HG02884 (cell line): ENCODE results near the gene PLCB4.

Experiments
- ATAC-seq: cut with Tn5 transposase; IDR thresholded peaks from one replicate; pipeline ENCODE4 v1.9.1; 2021; ENCODE audit warnings: mild to moderate bottlenecking, moderate library complexity; ENCODE audit not compliant: unreplicated experiment

Gene PLCB4

DNA sequence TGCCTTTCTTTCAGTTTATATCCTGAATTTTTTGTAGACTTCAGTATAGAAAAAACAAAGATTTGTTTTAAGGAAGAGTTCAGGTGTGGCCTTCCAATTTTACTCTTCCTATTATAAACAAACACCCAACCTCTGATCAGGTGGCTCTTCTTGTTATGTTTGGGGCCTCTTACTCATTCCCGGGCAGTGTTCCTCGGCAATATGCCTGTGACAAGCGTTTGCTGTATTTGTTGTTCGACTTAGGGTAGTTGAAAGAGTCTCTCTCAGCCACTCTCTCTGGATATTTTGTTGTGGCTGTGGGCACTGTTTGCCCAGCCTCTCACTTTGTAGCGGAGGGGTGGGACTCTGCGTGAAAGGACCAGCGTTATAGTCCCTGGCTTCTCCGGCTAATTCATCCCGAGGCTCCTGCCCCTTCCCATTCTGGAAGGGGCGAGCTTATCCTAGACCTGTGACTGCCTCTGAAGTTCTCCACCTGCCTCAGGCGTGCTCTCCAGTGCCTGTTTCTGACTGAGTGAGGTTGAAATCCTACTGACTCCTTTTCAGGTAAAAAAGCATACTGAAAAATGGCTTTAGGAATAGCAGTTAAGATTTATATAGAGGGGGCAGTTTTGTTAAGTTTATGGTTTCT is 97.4 kb downstream of the PLCB4 start:
- no peak for ATAC-seq

DNA sequence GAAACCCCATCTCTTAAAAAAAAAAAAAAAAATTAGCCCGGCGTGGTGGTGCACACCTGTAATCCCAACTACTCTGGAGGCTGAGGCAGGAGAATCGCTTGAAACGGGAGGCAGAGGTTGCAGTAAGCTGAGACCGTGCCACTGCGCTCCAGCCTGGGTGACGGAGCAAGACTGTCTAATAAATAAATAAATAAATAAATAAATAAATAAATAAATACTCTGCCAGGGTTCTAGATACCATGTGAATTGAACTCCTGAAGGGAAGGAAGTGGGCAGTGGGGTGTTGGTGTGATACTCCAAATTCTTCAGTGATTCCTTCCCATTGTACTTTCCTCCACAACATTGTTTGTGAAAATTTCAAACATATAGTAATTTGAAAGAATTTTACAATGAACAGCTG is 100.5 kb downstream of the PLCB4 start:
- ATAC-seq, result no peak

- no peak for ATAC-seq
Measured at GRCh38 chr20:9172851-9173250, 104.0 kb downstream of the PLCB4 start.

DNA sequence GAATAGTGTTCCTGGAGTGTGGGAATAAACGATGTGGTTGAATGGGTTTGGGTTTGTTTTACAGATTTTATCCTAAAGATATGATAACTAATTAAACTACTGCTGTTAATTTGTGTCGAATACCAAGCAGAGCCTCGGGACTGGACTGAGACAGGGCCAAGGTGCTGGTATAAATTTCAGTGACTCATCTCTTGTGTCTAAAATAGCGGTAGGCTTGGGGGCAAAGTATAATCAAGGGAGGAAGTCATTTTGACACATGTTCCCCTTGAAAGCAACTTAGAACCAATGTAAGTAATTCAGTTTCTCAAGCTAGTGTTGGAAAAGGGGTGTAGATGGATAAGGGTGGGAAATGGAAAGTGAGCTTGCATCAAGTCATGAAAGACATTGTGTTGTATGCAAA is 108.4 kb downstream of the PLCB4 start:
- no peak for ATAC-seq

- no peak for ATAC-seq
Measured at GRCh38 chr20:9179193-9179802, 110.4 kb downstream of the PLCB4 start.

DNA sequence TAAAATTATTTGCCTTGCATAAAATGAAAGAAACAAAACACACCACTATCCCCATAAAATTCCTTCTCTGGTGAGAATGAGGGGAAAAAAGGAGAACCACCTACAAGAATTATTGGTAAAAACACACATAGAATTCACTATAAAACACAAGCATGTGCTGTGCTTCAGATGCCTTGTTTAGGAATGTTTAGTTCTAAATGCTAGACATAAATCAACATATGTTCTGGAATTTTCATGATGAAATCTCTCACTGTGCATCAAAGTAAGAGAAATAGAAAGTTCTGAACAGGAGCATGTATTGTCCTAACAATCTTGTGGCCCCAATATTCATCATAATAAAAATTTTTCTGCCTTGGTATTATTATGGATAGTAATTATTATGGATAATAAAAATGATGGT is 111.0 kb downstream of the PLCB4 start:
- no peak for ATAC-seq

DNA sequence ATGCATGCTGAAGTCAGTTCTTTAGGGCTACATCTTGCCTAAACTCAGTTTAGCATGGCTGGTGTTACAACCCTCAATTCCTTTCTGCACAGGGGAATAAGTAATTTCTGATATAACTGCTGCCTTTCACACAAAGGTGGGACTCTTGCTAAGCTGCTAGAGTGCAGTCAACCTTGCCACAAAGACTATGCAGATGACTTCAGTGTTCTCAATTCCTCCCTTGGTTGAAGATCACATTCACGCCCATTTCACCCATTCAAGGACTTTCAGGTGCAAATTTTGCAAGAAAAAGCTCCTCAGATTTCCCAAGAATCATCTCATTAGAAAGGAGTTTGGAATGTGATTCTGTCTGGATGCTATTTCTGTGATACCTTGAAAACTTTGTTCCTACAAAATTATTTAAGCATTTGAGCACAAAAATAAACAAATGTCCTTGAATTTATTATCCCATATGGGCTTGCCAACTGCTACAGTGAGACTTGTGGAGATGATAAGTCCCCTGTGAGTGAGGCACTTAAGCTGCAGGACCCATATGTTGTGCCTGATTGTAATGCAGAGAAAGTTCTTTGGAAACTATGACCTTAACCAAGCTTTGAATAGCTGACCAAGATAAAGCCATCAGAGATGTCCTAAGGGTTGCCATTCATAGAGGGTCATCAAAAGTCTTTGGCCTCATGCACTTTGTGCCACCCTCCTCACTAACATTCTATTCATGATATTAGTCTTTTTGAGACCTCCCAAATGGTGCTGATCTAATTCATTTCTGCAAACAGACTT is 111.8 kb downstream of the PLCB4 start:
- ATAC-seq, result no peak

DNA sequence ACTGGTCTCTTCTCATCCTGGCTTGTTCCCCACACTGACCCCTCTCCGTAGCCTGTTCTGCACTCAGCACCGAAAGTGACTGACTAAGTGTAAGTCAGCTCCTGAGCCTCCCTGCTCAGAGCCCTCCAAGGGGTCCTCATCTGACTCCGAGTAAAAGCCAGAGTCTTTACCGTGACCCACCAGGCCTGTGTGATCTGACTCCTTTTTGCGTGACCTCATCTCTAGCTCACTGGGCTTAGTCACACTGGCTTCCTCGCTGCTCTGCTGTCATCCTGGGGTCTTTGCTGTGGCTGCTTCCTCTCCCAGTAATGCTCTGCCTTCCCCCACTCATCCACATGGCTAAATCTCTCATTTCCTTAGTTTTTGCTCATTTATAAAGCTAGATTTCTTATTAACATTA is 116.6 kb downstream of the PLCB4 start:
- no peak for ATAC-seq

DNA sequence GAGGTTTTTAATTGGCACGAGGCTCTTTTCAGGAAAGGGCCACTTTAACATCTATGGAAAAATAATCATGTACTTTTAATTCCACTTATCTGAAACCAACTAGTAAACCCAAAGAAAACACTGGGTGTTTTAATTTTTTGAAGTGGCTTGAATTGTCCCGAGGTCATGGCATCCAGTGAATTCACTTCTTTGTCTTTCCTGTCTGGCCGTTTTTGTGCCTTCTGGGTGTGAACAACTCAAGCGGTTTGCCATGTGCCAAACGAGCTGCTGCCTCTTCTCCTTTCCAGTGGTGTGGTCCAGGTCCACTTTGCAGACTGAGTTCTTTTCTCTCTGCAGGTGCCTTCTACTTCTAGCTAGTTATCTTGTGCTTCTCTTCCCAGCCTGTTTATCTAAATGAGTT is 117.5 kb downstream of the PLCB4 start:
- ATAC-seq, result no peak

DNA sequence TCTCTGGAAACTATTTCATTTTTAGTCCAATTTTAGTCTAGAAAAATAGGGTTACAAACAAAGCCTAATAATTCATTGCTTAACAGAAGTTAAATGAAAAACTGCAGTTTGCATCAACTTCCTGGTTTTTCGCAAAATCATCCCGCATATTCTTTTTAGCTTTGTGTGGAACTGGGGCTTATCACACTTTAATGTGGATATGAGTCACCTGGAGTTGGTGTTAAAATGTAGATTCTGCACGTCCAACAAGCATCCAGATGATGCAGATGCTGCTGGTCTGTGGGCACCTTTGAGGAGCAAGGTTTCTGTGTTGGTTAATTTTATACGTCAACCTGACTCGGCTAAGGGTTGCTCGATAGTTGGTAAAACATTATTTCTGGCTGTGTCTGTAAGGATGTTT is 126.1 kb downstream of the PLCB4 start:
- no peak for ATAC-seq

DNA sequence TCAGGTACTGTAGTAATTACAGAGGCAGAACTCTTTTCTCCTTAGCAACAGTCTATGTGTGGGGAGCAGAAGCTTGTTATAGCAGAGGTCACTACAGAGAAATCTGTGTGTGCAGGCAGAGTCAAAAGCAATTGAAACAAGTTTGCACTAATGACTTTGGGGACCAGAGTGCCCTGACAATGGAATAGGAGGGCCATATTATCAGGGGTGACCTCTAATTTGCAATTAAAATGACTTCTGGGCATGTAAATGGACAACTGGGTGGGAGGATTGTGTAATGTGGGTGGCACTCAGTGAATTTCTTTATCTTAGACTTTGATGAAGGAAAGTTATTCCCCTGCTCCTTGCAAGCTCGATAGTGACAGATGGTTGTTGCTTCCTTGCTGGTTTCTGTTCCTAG is 127.2 kb downstream of the PLCB4 start:
- ATAC-seq, result no peak

DNA sequence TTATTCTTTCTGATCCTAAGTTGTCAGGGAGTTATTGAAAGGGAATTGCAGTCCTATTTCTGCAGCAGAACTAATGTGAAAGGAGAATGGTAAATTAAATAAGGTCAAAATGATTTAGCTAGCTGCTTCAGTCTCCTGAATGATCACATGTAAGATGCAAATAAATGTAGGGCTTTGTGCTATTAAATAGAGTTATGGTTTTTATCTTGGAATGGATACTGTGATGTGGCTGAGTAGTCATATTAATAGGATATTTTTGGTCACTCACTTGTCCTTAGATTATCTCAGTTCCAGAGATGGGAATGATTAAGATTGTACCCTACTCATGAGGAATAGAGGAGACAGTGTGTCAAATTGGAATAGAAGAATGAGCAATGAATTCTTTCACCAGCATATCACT is 129.6 kb downstream of the PLCB4 start:
- no peak for ATAC-seq

DNA sequence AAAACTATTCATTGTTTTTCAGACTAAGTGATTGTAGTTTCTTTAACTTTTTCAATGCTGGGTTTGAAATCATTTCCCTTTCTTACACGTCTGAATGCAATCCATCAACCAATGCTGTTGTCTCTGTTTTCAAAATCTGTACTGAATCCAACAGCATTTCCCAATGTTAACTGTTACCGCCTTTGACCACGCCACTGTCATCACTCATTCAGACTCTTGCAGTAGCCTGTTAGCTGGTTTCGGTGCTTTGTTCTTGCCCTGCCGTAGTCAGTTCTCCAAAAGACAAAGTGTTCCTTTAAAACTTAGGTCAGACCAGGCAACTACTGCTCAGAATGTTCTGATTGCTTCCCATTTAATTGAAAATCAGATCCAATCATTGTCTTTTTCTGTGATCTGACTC is 131.3 kb downstream of the PLCB4 start:
- no peak for ATAC-seq

DNA sequence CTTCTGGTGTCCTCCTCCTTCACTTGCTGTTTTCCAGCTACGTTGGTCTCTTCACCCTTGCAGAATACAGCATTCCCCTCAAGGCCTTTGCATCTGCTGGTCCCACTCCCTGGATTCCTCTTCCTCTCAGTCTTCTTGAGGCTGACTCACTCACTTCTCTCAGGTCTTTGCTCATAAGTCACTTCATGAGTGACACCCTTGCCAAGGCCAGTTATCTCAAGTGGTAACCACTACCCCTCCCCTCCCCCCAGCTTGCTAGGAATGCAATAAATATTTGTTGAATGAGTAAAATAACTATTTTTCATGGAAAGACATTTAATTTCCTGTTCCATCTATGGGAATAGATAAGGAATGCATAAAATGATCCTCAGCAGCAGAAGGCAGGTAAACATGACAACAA is 131.7 kb downstream of the PLCB4 start:
- ATAC-seq, result no peak

- ATAC-seq, result no peak
Measured at GRCh38 chr20:9202420-9203080, 133.7 kb downstream of the PLCB4 start.

GRCh38 chr20:9203081-9203447 is 134.2 kb downstream of the PLCB4 start:
- no peak for ATAC-seq

DNA sequence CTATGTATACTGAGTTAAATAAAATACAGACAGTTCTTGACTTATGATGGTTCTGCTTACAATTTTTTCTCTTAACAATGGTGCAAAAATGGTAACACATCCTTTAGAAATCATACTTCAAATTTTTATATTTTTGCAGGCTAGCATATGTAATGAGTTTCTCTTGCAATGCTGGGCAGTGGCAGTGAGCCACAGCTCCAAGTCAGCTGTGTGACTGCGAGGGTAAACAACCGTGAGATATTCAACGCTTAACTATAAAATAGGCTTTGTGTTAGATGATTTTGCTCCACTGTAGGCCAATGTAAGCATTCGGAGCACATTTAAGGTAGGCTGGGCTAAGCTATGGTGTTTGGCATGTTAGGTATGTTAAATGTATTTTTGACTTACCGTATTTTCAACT is 136.1 kb downstream of the PLCB4 start:
- ATAC-seq, result no peak

- no peak for ATAC-seq
Measured at GRCh38 chr20:9206486-9206885, 137.6 kb downstream of the PLCB4 start.

GRCh38 chr20:9207253-9207652 is 138.4 kb downstream of the PLCB4 start:
- ATAC-seq, result no peak

GRCh38 chr20:9210356-9210755 is 141.5 kb downstream of the PLCB4 start:
- no peak for ATAC-seq

DNA sequence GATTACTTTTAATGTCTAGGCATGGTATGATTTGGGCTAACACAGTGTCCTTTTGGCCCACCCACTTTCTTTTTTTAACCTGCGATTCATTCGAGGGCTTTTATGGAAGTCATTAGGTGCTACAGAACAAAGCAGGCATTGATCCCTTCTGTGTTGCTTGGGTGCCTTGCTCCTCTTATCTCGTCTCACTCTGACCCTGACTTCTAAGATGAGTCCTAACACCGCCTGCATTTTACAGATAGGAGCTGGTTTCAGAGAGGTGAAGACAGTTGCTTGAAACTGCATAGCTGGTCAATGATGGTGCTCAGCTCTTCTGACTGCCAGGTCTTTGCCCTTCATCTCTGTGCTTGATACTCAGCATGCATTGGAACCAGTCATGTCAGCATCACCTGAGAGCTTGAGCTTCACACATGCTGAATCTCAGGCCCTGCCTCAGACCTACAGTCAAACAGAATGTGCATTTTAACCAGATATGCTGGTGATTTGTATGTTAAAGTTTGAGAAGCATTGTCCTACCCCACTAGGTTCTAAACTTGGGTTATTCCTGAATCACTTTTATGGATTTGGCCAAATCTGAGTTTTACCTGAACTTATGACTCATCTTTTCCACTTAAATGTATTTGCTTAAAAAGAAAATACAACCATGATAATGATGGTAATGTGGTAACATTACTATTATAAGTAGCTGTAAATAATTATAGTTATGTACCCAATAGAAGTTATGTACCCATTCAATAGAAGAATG is 142.3 kb downstream of the PLCB4 start:
- ATAC-seq, result no peak
